Neutrophil (primary cell): ENCODE measurements around the gene ALDH18A1.

ENCODE experiments used
- H3K27ac ChIP-seq: fragments of 200-600 bp; sonication (generic); 2 replicates; pipeline ENCODE4 v1.5.1; 2016; ENCODE audit warnings: mild to moderate bottlenecking, moderate library complexity
- H3K27me3 ChIP-seq: fragments of 200-600 bp; sonication (generic); 2 replicates; pipeline ENCODE4 v1.6.0; 2016; ENCODE audit warnings: mild to moderate bottlenecking
- H3K36me3 ChIP-seq: fragments of 200-600 bp; sonication (generic); 2 replicates; pipeline ENCODE4 v1.5.1; 2017
- H3K4me1 ChIP-seq, 2 experiments: fragments of 200-600 bp in 1 of 2; sonication (generic) in 1 of 2; 1 replicate in 1 of 2; 2 replicates in 1 of 2; pipeline versions ENCODE4 v1.5.1 to v1.6.1; 2013 to 2016; ENCODE audit warnings: low read depth in 1 of 2, low read length in 1 of 2, mild to moderate bottlenecking in 1 of 2, moderate library complexity in 1 of 2; ENCODE audit not compliant: control insufficient read depth in 1 of 2, insufficient read depth in 1 of 2
- H3K4me3 ChIP-seq, 2 experiments: fragments of 200-600 bp in 1 of 2; sonication (generic) in 1 of 2; 1 replicate in 1 of 2; 2 replicates in 1 of 2; pipeline ENCODE4 v1.5.1; 2013 to 2016; ENCODE audit warnings: low read depth in 1 of 2, low read length in 1 of 2, mild to moderate bottlenecking in 1 of 2, moderate library complexity in 1 of 2
- H3K9me3 ChIP-seq: fragments of 200-600 bp; sonication (generic); 2 replicates; pipeline ENCODE4 v1.5.1; 2016
- CTCF ChIP-seq: fragments of 200-600 bp; sonication (generic); IDR thresholded peaks from 2 replicates; pipeline ENCODE4 v1.5.1; 2016; ENCODE audit warnings: antibody characterized with exemption

The ALDH18A1 gene

DNA sequence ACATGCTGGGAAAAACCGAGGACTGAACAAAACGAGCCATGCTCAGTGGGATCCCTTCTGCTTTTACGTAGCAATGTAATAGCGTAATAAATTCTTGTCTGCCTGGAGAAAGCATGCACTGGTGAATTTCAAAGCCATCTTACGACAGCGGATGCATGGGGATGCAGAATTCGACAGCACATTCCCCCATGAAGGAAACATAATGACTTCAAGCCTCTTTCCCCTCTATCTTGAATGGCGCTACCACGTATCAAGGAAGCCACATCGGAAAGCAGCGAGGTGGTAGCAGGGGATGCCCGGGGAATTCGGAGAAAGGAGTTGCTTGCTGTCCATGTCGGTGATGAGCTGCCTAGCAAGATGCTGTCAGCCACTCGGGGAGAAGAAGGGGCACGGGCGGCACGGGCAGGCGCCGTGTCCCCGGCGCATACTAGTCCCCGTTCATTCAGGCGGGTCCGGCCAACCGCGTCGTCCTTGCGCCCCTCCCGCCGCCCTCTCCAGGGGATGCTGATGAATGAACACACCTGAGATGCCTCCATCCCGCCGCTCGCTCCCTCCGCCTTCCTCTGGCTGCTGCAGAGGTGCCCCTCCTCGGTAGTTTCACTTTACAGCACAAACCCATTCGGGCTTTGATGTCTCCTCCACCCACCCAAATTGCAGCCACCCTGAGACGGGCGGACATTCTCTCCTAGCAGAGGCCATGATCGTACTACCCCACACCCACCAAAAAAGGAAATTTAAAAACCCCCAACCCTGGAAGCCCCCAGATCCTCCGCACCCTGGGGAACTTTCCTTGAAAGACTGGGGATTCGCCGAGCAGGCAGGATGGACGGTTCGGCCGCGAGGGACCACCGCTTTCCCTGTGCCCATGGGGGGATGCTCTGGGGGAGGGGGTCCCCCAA is 96.0 kb downstream of the ALDH18A1 start:
- Histone ChIP-seq H3K9me3 (no peaks in the 10 kb centered on the region), H3K27me3 (peaks cover 66% of the 10 kb centered on the region), H3K27ac (peak overlapping the region; percentile 47), H3K4me1 (peaks cover 11 to 14% of the 10 kb centered on the region in 2 experiments), H3K36me3 (no peaks in the 10 kb centered on the region), H3K4me3 (peak overlapping the region; percentile 70 to 75)
- TF ChIP-seq CTCF, result no peak

GRCh38 chr10:95559896-95560277 is 96.6 kb downstream of the ALDH18A1 start:
- Histone ChIP-seq H3K4me3 (peak overlapping the region; percentile 70 to 75), H3K27ac (no peak overlapping the region), H3K4me1 (peaks cover 11 to 14% of the 10 kb centered on the region in 2 experiments), H3K36me3 (no peaks in the 10 kb centered on the region), H3K27me3 (peaks cover 62% of the 10 kb centered on the region), H3K9me3 (no peaks in the 10 kb centered on the region)
- no peak for TF ChIP-seq CTCF

- Histone ChIP-seq H3K27me3 (peaks cover 62% of the 10 kb centered on the region), H3K36me3 (no peaks in the 10 kb centered on the region), H3K4me1 (peaks cover 11 to 14% of the 10 kb centered on the region in 2 experiments), H3K4me3 (no peak overlapping the region), H3K9me3 (no peaks in the 10 kb centered on the region), H3K27ac (no peak overlapping the region)
- no peak for TF ChIP-seq CTCF
These were observed 97.0 kb downstream of the ALDH18A1 start for GRCh38 chr10:95559471-95559870.

DNA sequence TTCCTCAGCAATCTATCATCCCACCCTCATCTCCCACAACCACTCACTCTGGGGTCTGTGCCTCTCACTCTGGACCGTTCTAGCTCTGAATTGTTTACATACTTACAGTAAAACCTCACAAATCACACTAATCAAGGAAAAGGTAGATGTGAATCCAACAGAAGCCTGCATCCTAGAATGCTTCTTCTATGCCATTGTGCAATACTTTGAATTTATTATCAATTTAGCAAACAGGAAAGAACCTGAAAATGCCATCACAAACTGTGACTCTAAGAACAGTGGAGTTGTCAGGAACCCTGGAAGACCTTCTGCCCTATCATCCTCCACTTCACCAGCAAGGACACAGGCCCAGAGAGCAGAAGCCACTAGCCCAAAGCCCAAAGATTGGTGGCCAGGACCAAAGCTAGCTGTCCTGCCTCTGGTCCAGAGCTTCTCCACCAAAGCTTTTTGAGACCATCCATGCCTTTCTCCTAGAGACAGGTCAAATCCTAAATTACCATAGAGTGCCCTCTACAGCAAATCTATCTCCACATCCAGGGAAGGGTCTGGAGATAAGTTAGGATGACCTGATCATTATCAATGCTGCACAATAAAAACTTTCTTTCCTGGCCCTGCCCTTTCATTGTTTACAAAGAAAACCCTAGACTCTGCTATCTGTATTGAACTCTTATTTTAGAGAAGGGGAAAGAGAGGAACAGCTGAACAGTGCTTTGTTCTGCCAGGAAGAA is 97.8 kb downstream of the ALDH18A1 start:
- Histone ChIP-seq H3K36me3 (no peaks in the 10 kb centered on the region), H3K27ac (no peak overlapping the region), H3K9me3 (no peaks in the 10 kb centered on the region), H3K4me3 (no peak overlapping the region), H3K4me1 (peaks cover 11 to 14% of the 10 kb centered on the region in 2 experiments), H3K27me3 (peaks cover 62% of the 10 kb centered on the region)
- no peak for TF ChIP-seq CTCF

- Histone ChIP-seq H3K27me3 (peaks cover 51% of the 10 kb centered on the region), H3K4me1 (peaks cover 11 to 14% of the 10 kb centered on the region in 2 experiments), H3K36me3 (no peaks in the 10 kb centered on the region), H3K27ac (no peak overlapping the region), H3K9me3 (no peaks in the 10 kb centered on the region), H3K4me3 (no peak overlapping the region)
- TF ChIP-seq CTCF, result no peak
These were observed 99.3 kb downstream of the ALDH18A1 start for GRCh38 chr10:95556994-95557767.
